Fibroblast of lung (primary cell): ENCODE measurements around the gene PADI6. TPM values are rescaled to one million over a fixed set of nuclear protein-coding genes. Genes with fewer than 3 reads are reported as not detected.

Source experiments
- DNase-seq, 2 donors: peaks; one replicate each; pipeline versions ENCODE4 v3.0.0 to v3.0.0-alpha.2; 2010; ENCODE audit warnings: low read depth in 2 of 2
- H2AFZ ChIP-seq: 2 replicates; pipeline ENCODE4 v1.5.1; 2012; ENCODE audit warnings: low read length, control low read depth, inconsistent platforms
- H3K27ac ChIP-seq: 2 replicates; pipeline ENCODE4 v1.5.1; 2011; ENCODE audit warnings: low read length, control low read depth; ENCODE audit not compliant: insufficient read depth
- H3K27me3 ChIP-seq: 2 replicates; pipeline ENCODE4 v1.5.1; 2011; ENCODE audit warnings: mild to moderate bottlenecking, low read length; ENCODE audit not compliant: control insufficient read depth, insufficient read depth
- H3K36me3 ChIP-seq: 2 replicates; pipeline ENCODE4 v1.5.1; 2011; ENCODE audit warnings: low read length; ENCODE audit not compliant: control insufficient read depth, insufficient read depth
- H3K4me1 ChIP-seq: 2 replicates; pipeline ENCODE4 v1.5.1; 2011; ENCODE audit warnings: low read length; ENCODE audit not compliant: control insufficient read depth, insufficient read depth; ENCODE audit errors: extremely low read depth
- H3K4me2 ChIP-seq: 2 replicates; pipeline ENCODE4 v1.5.1; 2011; ENCODE audit warnings: low read length, control low read depth; ENCODE audit not compliant: insufficient read depth; ENCODE audit errors: extremely low read depth
- H3K4me3 ChIP-seq, 4 experiments: fragments of 200-600 bp in 1 of 4; sonication (generic) in 1 of 4; replicated peaks in 1 of 4; 2 replicates each; pipeline ENCODE4 v1.5.1; 2011 to 2016; ENCODE audit warnings: low read length in 4 of 4, low read depth in 3 of 4, mild to moderate bottlenecking in 3 of 4, control low read depth in 2 of 4, inconsistent platforms in 1 of 4, mixed read lengths in 1 of 4; ENCODE audit not compliant: insufficient read depth in 1 of 4; ENCODE audit errors: control extremely low read depth in 1 of 4
- H3K79me2 ChIP-seq: 2 replicates; pipeline ENCODE4 v1.5.1; 2012; ENCODE audit warnings: mild to moderate bottlenecking, low read length, inconsistent platforms; ENCODE audit not compliant: control insufficient read depth, insufficient read depth
- H3K9ac ChIP-seq: 2 replicates; pipeline ENCODE4 v1.5.1; 2011; ENCODE audit warnings: mild to moderate bottlenecking, low read length, control low read depth; ENCODE audit not compliant: insufficient read depth
- H3K9me3 ChIP-seq: 2 replicates; pipeline ENCODE4 v1.5.1; 2012; ENCODE audit warnings: low read depth, low read length; ENCODE audit not compliant: control insufficient read depth, insufficient read depth
- H4K20me1 ChIP-seq: 2 replicates; pipeline ENCODE4 v1.5.1; 2011; ENCODE audit warnings: low read length; ENCODE audit not compliant: control insufficient read depth, insufficient read depth; ENCODE audit errors: extremely low read depth
- CTCF ChIP-seq, 2 donors: IDR thresholded peaks in 1 of 2; conservative IDR thresholded peaks in 1 of 2; 1 replicate in 1 of 2; 2 replicates in 1 of 2; pipeline ENCODE4 v1.5.1; 2011 to 2012; ENCODE audit warnings: low read length in 2 of 2, control low read depth in 1 of 2, inconsistent platforms in 1 of 2, low read depth in 1 of 2, mild to moderate bottlenecking in 1 of 2
- EZH2 ChIP-seq: IDR thresholded peaks from 2 replicates; pipeline ENCODE4 v1.5.1; 2012; ENCODE audit warnings: low read length, control low read depth, mild to moderate bottlenecking; ENCODE audit errors: missing control alignments
- polyA plus RNA-seq, 2 donors: library from polyadenylated mRNA; depleted of rRNA in 1 of 2; stranded (reverse) in 1 of 2; unstranded in 1 of 2; fragments of >200 nt; gene quantifications; 2 replicates each; pipeline ENCODE4 v1.2.1, GENCODE V29; 2011 to 2012; ENCODE audit warnings: missing spikeins in 1 of 2
- total RNA-seq: library from RNA; depleted of rRNA; stranded (reverse); fragments of >200 nt; gene quantifications from 2 replicates; pipeline ENCODE4 v1.2.1, GENCODE V29; 2014

Gene PADI6
- total and polyA plus RNA-seq, 2 donors (not counting 1 experiment from before 2014, with no cell fraction given): not detected

GRCh38 chr1:17436380-17437174, 64.6 kb downstream of the PADI6 start:
- H3K27me3 ChIP-seq: no peaks in the 10 kb centered on the region
- no peak overlapping the region for H2AFZ ChIP-seq
- H3K36me3 ChIP-seq: peaks cover 3% of the 10 kb centered on the region
- H3K9ac ChIP-seq: peak overlapping the region; percentile 3
- peak overlapping the region; percentile 44 to 81 (median 65) for H3K4me3 ChIP-seq
- peak overlapping the region; percentile 92 for H3K4me2 ChIP-seq
- no peaks in the 10 kb centered on the region for H3K9me3 ChIP-seq
- peak overlapping the region; percentile 33 for H3K27ac ChIP-seq
- H4K20me1 ChIP-seq: no peaks in the 10 kb centered on the region
- H3K79me2 ChIP-seq: peaks cover 62% of the 10 kb centered on the region
- peaks cover 4% of the 10 kb centered on the region for H3K4me1 ChIP-seq
- DNase-seq: no peak
- TF ChIP-seq CTCF (conservative IDR thresholded peaks at IDR 0.05 in 1 of 2, IDR thresholded peaks at IDR 0.05 in 1 of 2; ENCODE audit: low read depth in 1 of 2, low read length in 2 of 2) (no peak), EZH2 (no peak)

- H3K4me2 ChIP-seq: peak overlapping the region; percentile 92
- peak overlapping the region; percentile 55 for H3K9ac ChIP-seq
- DNase-seq: no peak
- no peak for TF ChIP-seq EZH2
- TF ChIP-seq CTCF (conservative IDR thresholded peaks at IDR 0.05 in 1 of 2, IDR thresholded peaks at IDR 0.05 in 1 of 2; ENCODE audit: low read depth in 1 of 2, low read length in 2 of 2): no peak
- H3K4me1 ChIP-seq: peaks cover 4% of the 10 kb centered on the region
- no peaks in the 10 kb centered on the region for H3K27me3 ChIP-seq
- no peak overlapping the region for H2AFZ ChIP-seq
- peak overlapping the region; percentile 33 for H3K27ac ChIP-seq
- H3K36me3 ChIP-seq: peaks cover 3% of the 10 kb centered on the region
- H3K79me2 ChIP-seq: peaks cover 58% of the 10 kb centered on the region
- no peaks in the 10 kb centered on the region for H3K9me3 ChIP-seq
- H4K20me1 ChIP-seq: no peaks in the 10 kb centered on the region
- peak overlapping the region; percentile 44 to 81 (median 65) for H3K4me3 ChIP-seq
These were observed 65.2 kb downstream of the PADI6 start for GRCh38 chr1:17437260-17437579.

GRCh38 chr1:17437580-17438317, 65.8 kb downstream of the PADI6 start:
- Histone ChIP-seq H3K79me2 (peaks cover 53% of the 10 kb centered on the region), H3K9me3 (no peaks in the 10 kb centered on the region), H3K27me3 (no peaks in the 10 kb centered on the region), H3K36me3 (no peaks in the 10 kb centered on the region), H3K9ac (peak overlapping the region; percentile 65), H3K4me3 (peak overlapping the region; percentile 44 to 81 (median 77)), H3K27ac (peak overlapping the region; percentile 75), H3K4me1 (peaks cover 4% of the 10 kb centered on the region), H4K20me1 (no peaks in the 10 kb centered on the region), H2AFZ (no peak overlapping the region), H3K4me2 (peak overlapping the region; percentile 92)
- TF ChIP-seq CTCF (conservative IDR thresholded peaks at IDR 0.05 in 1 of 2, IDR thresholded peaks at IDR 0.05 in 1 of 2; ENCODE audit: low read depth in 1 of 2, low read length in 2 of 2): no peak
- no peak for TF ChIP-seq EZH2
- DNase-seq: peak; percentile 36 to 42
